ENCODE results near the gene MINDY2.

The MINDY2 gene

DNA sequence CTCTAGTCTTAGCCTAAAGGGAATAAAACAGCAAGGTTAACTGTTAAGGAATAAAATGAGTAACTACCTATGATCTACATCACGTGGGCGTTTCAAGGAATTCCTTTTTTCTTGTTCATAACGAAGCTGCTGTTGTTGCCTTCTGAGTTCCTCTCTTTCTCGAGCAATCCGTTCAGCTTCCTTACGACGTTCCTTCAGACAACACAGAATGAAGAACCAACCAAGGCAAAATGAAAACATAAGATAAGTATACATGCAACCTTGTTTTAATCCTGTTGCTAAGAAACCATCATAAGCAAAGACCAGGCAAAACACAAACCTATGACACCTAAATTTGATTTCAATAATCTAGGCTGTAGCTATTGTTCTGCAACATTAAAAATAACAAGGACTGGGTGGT lies 118.3 kb downstream of the MINDY2 start:
- no peak for DNase-seq

DNA sequence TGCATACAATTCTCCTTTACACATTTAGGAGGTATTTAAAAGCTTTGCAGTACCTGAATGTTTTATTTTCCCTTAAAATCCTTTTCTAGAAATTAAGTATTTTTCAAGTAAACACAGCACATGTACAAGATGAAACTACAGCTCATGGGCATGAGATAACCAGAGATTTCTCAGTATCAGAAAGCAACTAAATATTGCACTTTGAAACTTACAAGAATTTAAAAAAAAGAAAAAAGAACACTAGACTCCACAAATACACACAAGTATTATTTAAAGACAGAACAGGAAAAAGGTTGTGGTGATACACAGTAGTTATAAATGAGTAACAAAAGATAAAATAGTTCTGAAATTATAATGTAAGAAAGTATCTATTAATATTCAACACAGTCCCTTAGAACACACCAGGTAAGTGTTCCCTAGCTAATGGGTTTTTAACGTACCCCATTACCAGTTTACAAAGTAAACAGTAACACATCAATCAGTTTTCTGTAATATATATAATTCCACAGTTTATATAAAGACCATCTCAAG lies 127.1 kb downstream of the MINDY2 start:
- no peak for DNase-seq

DNA sequence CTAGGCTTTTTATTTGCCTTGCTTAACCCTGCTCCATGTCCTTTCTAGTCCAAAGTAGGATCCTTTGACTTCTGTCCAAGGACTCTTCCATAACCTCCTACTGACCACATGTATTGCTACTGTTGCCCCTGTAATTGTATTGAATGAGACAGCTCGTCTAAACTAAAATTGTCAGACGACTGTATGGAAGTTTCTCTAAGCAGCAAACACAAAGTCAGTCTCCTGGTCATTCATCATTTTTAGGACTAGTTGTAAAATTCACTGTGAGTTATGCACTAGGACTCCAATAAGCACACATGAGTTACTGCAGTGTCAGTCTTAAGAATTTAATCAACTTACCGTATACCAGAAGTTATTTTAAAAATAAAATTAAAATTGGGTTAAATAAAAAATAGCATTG lies 129.5 kb downstream of the MINDY2 start:
- no peak for DNase-seq

DNA sequence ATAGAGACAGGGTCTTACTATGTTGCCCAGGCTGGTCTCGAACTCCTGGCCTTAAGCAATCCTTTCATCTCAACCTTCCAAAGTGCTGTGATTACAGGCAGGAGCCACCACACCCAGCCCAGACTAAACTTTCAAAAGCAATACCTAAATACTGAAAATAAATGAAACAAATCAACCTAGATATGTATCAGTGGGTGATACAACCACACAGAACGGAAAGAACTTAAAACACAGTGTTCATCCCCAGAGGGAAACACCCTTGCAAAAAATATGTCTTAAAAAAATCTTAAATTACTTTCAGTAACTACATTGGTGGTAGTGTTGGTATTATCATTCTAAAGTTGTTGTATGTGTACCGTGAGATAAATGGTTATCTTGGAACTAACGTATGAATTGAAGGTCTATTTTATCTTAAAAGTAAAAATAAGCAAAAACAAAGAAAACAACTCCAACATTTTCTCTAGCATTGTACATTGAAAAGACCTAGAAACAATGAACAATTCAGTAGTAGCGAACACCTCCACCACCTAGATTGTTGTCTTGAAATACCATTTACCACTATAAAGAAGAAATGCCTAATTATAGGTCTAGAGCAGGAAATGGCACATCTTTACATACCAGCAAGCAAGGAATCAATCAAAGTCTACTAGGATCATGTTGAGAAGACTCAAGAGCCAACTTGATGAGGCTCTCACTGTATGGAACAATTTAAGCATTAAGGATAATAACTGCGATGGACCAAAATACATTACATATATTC lies 137.6 kb downstream of the MINDY2 start:
- no peak for DNase-seq

DNA sequence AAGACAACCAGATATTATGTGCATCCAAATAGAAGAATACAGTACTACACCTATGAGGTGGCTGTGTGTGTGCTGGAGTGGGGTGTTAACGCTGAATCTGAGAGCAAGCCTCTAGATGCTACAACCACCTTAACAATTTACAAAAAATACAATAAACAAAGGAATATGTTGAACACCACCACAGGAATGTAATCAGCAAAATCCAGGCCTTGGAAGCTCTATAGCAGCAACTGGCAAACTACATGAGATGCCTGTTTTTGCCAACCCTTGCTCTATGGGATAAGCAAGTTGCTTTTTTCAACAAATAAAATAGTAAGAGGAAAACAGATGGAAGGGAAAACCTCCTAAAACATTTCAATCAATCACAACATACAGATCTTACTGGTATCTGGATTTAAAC lies 138.5 kb downstream of the MINDY2 start:
- no peak for DNase-seq

DNA sequence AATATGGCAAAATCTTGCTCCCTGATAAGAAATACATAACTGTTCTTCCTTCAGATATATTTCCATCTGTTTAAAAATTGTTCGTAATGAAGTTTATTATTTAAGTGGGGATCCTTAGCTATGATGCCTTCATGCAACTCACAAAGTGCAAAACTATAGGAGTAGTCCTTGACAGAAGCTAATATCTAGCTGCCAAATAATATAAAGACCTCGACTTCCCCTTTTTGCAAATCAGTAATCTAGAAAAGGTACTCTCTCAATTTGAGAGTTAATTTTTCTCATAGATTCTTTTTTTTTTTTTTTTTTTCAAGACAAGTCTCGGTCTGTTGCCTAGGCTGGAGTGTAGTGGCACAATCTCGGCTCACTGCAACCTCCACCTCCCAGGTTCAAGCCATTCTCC lies 139.4 kb downstream of the MINDY2 start:
- no peak for DNase-seq

Measured in stimulated activated CD4-positive, alpha-beta T cell treated with anti-CD3 and anti-CD28 coated beads, Interleukin-12 subunit alpha, Interleukin-12 subunit beta, amount 100 ng/mL, for 4 hours (primary cell).